Measurements from ENCODE around the gene C5orf58. TPM values are rescaled to one million over a fixed set of nuclear protein-coding genes. Genes with fewer than 3 reads are reported as not detected.

The C5orf58 gene
- total RNA-seq, 1 donor from 2014 or later: not detected

DNA sequence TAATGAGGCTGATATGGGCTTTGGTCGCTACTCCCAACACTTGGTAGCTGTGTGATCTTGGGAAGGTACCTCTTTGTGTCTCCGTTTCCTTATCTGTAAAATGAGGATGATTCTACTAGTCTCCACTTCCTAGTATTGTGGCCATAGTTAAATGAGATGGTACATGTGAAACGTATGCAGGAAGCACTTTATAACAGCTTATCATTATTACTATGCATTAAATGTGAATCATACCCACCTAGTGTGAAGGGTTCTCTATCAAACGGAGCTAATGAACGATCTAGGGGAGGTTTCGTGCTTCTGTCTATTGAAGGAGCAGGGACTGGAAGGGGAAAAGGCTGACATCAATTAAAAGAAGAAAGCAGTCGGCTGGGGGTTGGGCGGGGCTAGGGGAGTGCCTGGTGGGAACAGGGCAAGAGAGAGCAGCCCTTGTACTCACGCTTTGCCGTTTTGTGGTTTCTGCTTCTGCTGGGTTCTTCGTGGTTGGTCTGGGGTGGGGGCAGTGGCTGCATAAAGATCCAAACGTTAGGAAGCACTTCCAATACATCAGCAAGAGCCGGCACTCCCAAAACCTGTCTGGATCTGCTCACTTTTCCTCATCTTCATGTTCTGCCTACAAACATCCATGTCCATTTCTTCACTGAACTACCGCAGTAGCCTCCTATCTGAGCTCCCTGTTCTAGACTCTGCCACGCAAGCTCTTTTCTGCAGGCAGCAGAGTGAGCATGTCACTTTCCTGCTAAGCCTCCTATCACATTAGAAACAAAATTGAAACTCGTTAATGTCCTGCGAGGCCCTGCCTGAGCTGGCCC, 34.0 kb downstream of the C5orf58 start:
- H3K79me2 ChIP-seq (ENCODE audit: insufficient read depth, low read length): no peaks in the 10 kb centered on the region
- H3K9me3 ChIP-seq (ENCODE audit: insufficient read depth, low read depth, low read length): no peaks in the 10 kb centered on the region
- no peak overlapping the region for H2AFZ ChIP-seq (ENCODE audit: low read depth, low read length)
- H3K27me3 ChIP-seq (ENCODE audit: insufficient read depth, low read length): peaks cover 38% of the 10 kb centered on the region
- no peak overlapping the region for H3K4me3 ChIP-seq (ENCODE audit: insufficient read depth, low read depth, low read length)
- no peak overlapping the region for H3K27ac Mint-ChIP-seq (ENCODE audit: unreplicated experiment)
- H4K20me1 ChIP-seq (ENCODE audit: insufficient read depth, low read length): no peaks in the 10 kb centered on the region
- H3K36me3 Mint-ChIP-seq (ENCODE audit: low read depth, unreplicated experiment): no peaks in the 10 kb centered on the region
- TF ChIP-seq EZH2 (IDR thresholded peaks at IDR 0.05; ENCODE audit: insufficient read depth, low read length) (no peak), CTCF (IDR thresholded peaks at IDR 0.05; ENCODE audit: insufficient read depth, low read depth, low read length) (no peak)
- peaks cover 10% of the 10 kb centered on the region for H3K27me3 Mint-ChIP-seq (ENCODE audit: low read depth, unreplicated experiment)
- no peaks in the 10 kb centered on the region for H3K4me1 ChIP-seq (ENCODE audit: insufficient read depth, low read length)
- peaks cover 14% of the 10 kb centered on the region for H3K4me1 Mint-ChIP-seq (ENCODE audit: low read depth, unreplicated experiment)
- no peak overlapping the region for H3K27ac ChIP-seq (ENCODE audit: low read depth, low read length)
- no peaks in the 10 kb centered on the region for H3K9me3 Mint-ChIP-seq (ENCODE audit: unreplicated experiment)
- no peaks in the 10 kb centered on the region for H3K36me3 ChIP-seq (ENCODE audit: insufficient read depth, low read length)
- H3K4me3 Mint-ChIP-seq (ENCODE audit: unreplicated experiment): no peak overlapping the region
- H3K4me2 ChIP-seq (ENCODE audit: low read length): no peak overlapping the region
- FAIRE-seq (no peak), DNase-seq (ENCODE audit: low read depth) (no peak)
- no peak overlapping the region for H3K9ac ChIP-seq (ENCODE audit: low read length)

DNA sequence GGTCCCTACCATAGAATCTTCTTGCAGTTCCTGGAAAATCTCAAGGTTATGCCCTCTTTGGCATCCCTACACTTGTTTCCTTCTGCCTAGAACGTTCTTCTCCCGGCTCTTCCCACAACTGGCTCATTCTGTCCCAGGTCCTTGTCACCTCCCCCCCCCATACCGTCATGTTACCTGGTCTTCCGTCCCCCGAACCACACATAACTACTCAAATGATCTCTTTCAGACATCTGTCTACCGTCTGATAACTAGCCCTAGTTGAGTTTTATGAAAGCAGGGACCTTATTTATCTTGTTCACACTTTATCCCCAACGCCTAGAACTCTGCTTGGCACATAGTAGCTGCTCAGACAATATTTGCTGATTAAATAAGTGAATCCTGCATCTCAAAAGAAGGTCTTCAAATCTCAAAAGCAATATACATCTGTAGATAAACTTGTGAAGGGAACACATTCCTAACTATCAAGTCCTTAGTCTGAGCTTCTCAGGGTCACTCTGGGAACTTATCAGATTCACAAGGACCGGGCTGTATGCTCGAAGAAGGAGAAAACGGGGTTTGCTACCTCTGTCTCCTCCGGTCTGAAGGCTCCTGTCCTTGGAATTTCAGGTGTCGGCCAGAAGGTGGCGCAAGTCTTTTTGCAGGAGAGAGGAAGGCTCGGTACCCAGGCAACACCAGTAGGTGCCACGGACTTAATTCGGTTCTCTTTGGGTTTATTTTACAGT, 34.8 kb downstream of the C5orf58 start:
- H3K27me3 Mint-ChIP-seq (ENCODE audit: low read depth, unreplicated experiment): peaks cover 9% of the 10 kb centered on the region

More for the DNA sequence above, 34.8 kb downstream of the C5orf58 start:
- DNase-seq (ENCODE audit: low read depth) (peak; percentile 31), FAIRE-seq (no peak)
- Histone ChIP-seq H3K4me3 (ENCODE audit: insufficient read depth, low read depth, low read length) (no peak overlapping the region), H3K4me1 (ENCODE audit: insufficient read depth, low read length) (no peaks in the 10 kb centered on the region), H3K27ac (ENCODE audit: low read depth, low read length) (no peak overlapping the region), H3K9ac (ENCODE audit: low read length) (no peak overlapping the region), H4K20me1 (ENCODE audit: insufficient read depth, low read length) (no peaks in the 10 kb centered on the region), H3K36me3 (ENCODE audit: insufficient read depth, low read length) (no peaks in the 10 kb centered on the region), H3K4me2 (ENCODE audit: low read length) (peak overlapping the region; percentile 59), H3K9me3 (ENCODE audit: insufficient read depth, low read depth, low read length) (no peaks in the 10 kb centered on the region), H2AFZ (ENCODE audit: low read depth, low read length) (peak overlapping the region; percentile 26), H3K27me3 (ENCODE audit: insufficient read depth, low read length) (peaks cover 30% of the 10 kb centered on the region), H3K79me2 (ENCODE audit: insufficient read depth, low read length) (no peaks in the 10 kb centered on the region)
- Mint-ChIP-seq H3K36me3 (ENCODE audit: low read depth, unreplicated experiment) (no peaks in the 10 kb centered on the region), H3K4me3 (ENCODE audit: unreplicated experiment) (no peak overlapping the region), H3K4me1 (ENCODE audit: low read depth, unreplicated experiment) (peaks cover 14% of the 10 kb centered on the region), H3K9me3 (ENCODE audit: unreplicated experiment) (no peaks in the 10 kb centered on the region), H3K27ac (ENCODE audit: unreplicated experiment) (no peak overlapping the region)
- TF ChIP-seq EZH2 (IDR thresholded peaks at IDR 0.05; ENCODE audit: insufficient read depth, low read length) (no peak), CTCF (IDR thresholded peaks at IDR 0.05; ENCODE audit: insufficient read depth, low read depth, low read length) (peak; percentile 79)
